ENCODE data around the gene LCAT.
A peak's percentile ranks its signal among the peaks of the same experiment; 100 is the strongest.
"Not testable (repeated sequence)": the region's sequence is repeated elsewhere in the genome, so short reads cannot be mapped to it uniquely, and the experiment has no call there.

Gene LCAT

DNA sequence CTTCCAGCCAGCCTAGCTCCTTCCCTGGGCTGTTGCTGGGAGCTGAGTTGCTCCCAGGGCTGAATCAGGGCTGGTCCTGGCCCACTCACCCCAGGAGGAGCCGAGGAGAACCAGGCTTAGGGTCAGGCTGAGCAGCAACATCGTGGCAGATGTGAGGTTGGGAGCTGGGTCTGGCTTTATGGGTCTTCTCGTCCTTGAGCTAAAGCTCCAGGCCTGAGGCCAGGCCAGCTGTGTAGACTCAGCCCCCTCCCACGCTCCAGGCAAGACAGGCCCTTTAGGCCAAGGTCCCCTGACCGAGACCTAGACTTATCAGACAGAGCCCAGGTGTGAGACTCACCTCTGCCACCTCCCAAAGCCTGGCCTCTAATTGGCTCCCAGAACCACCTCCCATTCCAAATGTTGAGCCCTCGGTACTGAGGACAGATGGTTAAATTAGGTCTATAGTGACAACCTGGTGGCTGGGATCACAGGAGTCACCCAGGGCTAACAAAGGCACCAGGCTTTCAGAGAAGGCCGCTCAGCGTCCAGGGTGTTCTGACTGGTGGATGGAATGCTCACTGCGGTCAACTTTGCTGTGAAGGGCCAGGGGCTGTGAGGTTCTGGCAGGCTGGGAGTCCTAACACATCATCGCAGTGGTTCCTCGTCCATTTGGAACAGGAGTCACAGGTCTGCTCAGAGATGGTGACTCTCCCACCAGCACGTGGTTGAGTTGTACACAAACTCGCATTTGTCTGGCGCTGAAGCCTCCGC is 12.0 kb downstream of the LCAT start, which contains the start of gene CTRL:
Gene CTRL, minus strand, starts transcription at position 151 of the 750 bp plus-strand sequence. Its CDS starts 10 bp downstream, at position 141.
- DNase-seq: no peak

DNA sequence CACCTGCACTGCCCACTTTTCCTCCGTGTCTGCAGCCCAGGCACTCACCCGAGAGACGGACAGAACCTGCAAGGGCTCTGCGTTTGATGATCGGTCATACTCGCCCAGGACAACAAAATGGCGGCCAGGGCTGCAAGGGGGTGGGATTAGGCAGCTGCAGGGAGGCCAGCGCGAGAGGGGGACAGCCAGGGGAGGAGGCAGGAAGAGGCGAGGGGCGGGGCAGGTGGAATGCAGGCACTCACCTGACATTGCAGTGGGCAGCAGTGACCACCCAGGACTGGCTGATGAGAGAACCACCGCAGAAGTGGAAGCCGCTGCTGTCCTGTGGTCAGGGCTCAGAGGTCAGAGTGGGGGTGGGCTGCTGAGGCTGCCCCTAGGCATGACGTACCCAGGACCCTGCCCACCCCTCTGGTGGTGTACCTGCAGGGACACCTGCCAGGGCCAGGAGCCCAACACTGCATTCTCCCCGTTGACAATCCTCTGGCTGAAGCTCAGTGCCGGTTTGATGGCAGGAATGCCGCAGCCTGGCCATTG is 13.2 kb downstream of the LCAT start:
- DNase-seq: no peak

- no peak for DNase-seq
Observed at GRCh38 chr16:67930191-67930590, 13.7 kb downstream of the LCAT start.

DNA sequence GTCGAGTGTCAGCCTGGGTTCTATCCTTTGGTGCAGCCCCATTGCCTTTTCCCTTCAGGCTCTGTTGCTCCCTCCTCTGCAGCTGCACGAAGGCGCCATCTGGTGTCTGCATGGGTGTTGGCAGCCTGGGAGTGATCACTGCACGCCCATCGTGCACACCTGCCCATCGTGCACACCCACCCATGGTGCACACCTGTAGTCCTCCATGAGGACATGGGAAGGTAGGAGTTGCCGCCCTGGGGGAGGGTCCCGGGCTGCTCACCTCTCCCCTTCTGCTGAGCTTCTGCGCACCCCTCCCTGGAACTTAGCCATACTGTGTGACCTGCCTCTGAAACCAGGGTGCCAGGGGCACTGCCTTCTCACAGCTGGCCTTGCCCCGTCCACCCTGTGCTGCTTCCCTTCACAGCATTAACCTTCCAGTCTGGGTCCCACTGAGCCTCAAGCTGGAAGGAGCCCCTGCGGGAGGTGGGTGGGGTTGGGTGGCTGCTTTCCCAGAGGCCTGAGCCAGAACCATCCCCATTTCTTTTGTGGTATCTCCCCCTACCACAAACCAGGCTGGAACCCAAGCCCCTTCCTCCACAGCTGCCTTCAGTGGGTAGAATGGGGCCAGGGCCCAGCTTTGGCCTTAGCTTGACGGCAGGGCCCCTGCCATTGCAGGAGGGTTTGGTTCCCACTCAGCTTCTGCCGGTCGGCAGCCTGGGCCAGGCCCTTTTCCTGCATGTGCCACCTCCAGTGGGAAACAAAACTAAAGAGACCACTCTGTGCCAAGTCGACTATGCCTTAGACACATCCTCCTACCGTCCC is 15.2 kb downstream of the LCAT start:
- peak; percentile 80 for DNase-seq

- DNase-seq: no peak
Observed at GRCh38 chr16:67928147-67928546, 15.8 kb downstream of the LCAT start.

- no peak for DNase-seq
Observed at GRCh38 chr16:67927131-67927941, 16.6 kb downstream of the LCAT start.

GRCh38 chr16:67926181-67926750 is 17.7 kb downstream of the LCAT start:
- DNase-seq: peak; percentile 24

- DNase-seq: no peak
Observed at GRCh38 chr16:67924140-67924906, 19.6 kb downstream of the LCAT start.

GRCh38 chr16:67923414-67924116 is 20.4 kb downstream of the LCAT start:
- peak; percentile 43 for DNase-seq

DNA sequence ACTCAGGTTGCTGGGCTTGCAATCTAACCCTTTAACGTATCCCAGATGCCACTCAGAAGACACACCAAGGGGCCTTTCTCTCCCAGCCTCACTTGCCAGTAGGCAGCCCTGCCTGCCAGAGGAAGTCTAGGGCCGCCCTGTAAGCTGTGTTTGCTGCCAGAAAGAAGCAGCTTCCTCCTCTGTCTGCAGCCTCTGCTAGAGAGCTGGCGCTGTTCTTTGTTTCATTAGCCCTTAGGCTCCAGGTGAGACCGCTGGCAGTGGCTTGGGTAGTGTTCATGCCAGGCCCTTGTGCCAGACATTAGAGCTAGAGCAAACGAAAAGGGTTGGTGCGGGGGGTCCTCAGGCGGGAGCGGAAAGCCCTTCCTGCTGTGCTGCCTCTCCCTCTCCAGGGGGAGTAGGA is 21.2 kb downstream of the LCAT start:
- no peak for DNase-seq

- DNase-seq: no peak
Observed at GRCh38 chr16:67922221-67922620, 21.7 kb downstream of the LCAT start.

- DNase-seq: peak; percentile 43
Observed at GRCh38 chr16:67919622-67920221, 24.2 kb downstream of the LCAT start.

DNA sequence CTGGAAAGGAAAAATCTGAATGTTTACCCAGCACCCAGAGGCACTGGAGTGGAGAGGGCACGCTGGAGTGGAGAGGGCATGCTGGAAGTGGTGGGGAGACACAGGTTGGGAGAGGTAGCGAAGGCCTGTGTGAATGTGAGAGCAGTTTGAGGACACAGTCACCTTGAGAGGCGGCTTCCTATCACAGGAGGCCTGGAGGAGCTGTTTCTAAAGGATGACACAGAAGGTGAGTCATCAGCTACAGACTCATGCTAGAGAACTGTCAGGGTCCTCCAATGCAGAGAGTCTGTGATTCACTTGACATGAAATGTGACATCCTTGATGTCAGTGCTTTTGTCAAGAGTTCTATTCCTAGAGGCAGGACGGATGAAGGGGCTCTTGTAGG is 26.1 kb downstream of the LCAT start:
- no peak for DNase-seq

DNA sequence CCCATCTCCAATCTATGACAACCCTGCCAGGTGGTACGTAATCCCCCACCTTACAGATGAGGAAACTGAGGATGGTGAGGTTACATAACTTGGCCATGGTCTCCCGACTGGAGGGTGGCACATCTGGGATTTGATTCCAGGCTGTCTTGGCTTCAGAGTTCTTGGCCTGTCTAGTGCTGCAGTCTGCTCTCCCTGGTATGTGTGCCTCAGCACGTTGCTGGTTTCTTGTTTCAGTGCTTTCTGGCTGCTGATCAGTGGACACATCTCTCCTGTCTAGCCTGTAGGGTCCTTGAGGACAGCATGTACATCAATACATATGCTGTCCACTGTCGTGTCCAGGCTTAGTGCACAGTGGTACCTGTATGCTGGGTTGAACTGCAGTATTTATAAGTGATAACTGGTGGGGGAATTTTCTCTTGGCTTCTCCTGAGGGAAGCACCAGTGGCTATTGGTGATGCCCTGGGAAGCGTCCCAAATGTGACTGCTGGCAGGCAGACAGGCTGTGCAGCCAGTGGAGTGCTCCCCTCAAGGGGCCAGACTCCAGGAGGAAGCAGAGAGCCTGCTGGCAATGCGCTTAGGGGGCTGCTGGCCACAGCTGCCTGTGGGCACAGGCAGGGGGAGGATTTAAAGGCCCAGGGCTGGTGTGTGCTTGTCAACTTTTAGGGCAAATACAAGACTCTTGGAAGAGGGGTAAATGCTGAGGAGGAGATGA is 26.6 kb downstream of the LCAT start:
- DNase-seq: peak; percentile 82

DNA sequence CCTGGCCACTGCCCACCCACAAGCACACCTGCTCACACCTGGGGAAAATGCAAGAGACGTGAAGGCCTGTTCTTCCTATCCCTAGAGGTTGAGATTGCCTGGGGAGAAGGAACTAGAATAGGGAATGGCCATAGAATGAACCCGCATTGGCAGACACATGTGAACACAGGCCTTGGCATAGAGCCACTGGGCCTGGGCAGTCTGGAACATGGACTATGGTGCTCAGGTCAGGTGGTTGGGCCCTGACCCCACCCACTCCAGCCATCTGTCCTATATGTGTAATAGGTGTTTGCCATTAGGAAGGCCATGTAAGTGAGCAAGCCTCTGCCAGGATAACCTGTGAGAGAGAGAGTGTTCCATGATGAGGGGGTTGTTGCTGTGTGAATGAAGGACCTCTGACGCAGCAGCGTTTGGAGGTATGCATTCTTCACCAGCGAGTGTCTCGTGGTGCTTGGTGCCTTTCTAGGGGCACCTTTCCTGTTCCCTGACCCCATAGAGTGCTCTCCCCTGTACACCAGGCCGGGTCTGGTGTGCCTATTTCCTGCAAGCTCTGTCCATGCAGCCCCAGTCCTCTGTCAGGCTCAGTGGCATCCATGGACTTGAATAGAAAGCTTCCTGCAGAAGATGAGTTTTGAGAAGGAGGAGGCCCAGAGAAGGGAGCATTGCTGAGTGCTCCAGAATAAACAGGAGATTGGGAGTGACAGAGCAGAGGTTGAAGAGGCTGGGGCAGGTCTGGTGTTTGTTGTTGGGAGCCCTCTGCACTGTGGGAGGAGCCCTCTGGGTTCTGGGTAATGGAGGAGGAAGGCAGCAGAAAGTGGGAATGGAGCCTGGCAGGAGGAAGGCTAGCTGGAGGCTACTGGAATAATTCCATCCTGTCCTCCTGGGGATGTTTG is 27.8 kb downstream of the LCAT start:
- no peak for DNase-seq

DNA sequence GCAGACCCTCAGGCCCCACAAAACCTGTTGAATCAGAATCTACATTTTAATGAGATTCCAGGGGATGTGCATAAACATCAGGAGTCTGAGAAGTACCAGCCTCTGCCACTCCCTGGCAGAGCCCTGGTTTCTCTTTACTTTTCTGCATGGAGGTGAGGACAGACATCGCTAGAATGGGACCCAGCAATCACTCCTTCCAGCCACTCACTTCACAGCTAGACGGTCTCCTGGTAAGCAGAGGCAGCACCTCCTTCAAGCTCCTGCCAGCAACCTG is 28.5 kb downstream of the LCAT start:
- not testable (repeated sequence) for DNase-seq

- no peak for DNase-seq
Observed at GRCh38 chr16:67914758-67915495, 29.0 kb downstream of the LCAT start.

DNA sequence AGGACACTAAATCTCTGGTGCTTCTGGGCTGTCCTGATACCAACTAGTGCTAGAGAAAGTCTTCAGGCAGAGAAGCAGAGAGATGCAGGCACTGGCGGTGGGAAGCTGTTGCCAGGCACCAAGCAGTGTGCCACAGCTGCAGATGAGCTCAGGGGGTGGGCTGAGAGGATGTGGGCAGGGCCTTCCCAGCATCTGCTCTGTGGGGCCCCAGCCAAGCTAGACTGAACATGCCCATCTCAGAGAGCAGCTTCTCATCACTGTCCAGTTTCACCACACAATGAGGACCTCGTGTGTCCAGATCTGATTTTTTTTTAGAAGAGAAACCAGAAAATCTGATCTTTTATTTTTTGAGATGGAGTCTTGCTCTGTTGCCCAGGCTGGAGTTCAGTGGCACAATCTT is 33.8 kb downstream of the LCAT start:
- DNase-seq: peak; percentile 74

Measured in femur (tissue), 1 donor.